ENCODE data around the gene AEBP2.

DNA sequence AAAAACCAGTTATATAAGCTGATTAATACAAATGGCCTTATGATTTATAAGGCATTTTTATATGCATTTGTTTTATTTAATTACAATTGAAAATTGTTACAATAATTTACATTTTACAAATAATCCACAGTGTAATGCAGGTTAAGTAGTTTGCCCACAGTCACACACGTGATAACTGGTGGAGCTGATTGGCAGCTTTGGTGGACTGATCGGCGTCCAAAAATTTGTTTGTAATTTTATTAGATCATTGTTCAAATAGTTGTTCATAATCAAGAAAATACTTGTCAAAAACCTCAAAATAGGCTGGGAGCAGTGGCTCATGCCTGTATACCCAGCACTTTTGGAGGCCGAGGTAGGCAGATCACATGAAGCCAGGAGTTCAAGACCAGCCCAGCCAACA is 59.7 kb downstream of the AEBP2 start:
- TF ChIP-seq, protein P1, sequence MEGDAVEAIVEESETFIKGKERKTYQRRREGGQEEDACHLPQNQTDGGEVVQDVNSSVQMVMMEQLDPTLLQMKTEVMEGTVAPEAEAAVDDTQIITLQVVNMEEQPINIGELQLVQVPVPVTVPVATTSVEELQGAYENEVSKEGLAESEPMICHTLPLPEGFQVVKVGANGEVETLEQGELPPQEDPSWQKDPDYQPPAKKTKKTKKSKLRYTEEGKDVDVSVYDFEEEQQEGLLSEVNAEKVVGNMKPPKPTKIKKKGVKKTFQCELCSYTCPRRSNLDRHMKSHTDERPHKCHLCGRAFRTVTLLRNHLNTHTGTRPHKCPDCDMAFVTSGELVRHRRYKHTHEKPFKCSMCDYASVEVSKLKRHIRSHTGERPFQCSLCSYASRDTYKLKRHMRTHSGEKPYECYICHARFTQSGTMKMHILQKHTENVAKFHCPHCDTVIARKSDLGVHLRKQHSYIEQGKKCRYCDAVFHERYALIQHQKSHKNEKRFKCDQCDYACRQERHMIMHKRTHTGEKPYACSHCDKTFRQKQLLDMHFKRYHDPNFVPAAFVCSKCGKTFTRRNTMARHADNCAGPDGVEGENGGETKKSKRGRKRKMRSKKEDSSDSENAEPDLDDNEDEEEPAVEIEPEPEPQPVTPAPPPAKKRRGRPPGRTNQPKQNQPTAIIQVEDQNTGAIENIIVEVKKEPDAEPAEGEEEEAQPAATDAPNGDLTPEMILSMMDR (IDR thresholded peaks at IDR 0.05) = no peak
- no peak for TF ChIP-seq POLR2AphosphoS5 (IDR thresholded peaks at IDR 0.05)

Data from suprapubic skin (tissue), 3 donors.